Measurements from ENCODE around the gene FIGLA. TPM values are rescaled to one million over a fixed set of nuclear protein-coding genes. Genes with fewer than 3 reads are reported as not detected.

Gene FIGLA
- total RNA-seq, 1 donor from 2014 or later = not detected

- no peaks in the 10 kb centered on the region for H3K27me3 ChIP-seq
- no peaks in the 10 kb centered on the region for H3K36me3 ChIP-seq
- H3K9me3 ChIP-seq = no peaks in the 10 kb centered on the region
- H3K4me1 ChIP-seq = no peaks in the 10 kb centered on the region
- TF ChIP-seq, protein P1, sequence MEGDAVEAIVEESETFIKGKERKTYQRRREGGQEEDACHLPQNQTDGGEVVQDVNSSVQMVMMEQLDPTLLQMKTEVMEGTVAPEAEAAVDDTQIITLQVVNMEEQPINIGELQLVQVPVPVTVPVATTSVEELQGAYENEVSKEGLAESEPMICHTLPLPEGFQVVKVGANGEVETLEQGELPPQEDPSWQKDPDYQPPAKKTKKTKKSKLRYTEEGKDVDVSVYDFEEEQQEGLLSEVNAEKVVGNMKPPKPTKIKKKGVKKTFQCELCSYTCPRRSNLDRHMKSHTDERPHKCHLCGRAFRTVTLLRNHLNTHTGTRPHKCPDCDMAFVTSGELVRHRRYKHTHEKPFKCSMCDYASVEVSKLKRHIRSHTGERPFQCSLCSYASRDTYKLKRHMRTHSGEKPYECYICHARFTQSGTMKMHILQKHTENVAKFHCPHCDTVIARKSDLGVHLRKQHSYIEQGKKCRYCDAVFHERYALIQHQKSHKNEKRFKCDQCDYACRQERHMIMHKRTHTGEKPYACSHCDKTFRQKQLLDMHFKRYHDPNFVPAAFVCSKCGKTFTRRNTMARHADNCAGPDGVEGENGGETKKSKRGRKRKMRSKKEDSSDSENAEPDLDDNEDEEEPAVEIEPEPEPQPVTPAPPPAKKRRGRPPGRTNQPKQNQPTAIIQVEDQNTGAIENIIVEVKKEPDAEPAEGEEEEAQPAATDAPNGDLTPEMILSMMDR (IDR thresholded peaks at IDR 0.05) = no peak
- intact Hi-C loops (cut with DNase I) = no loop called here
- no peak overlapping the region for H3K27ac ChIP-seq
- H3K4me3 ChIP-seq = no peak overlapping the region
- ATAC-seq = no peak
- DNase-seq = no peak
Measured at GRCh38 chr2:70747284-70747683, 43.2 kb downstream of the FIGLA start.

DNA sequence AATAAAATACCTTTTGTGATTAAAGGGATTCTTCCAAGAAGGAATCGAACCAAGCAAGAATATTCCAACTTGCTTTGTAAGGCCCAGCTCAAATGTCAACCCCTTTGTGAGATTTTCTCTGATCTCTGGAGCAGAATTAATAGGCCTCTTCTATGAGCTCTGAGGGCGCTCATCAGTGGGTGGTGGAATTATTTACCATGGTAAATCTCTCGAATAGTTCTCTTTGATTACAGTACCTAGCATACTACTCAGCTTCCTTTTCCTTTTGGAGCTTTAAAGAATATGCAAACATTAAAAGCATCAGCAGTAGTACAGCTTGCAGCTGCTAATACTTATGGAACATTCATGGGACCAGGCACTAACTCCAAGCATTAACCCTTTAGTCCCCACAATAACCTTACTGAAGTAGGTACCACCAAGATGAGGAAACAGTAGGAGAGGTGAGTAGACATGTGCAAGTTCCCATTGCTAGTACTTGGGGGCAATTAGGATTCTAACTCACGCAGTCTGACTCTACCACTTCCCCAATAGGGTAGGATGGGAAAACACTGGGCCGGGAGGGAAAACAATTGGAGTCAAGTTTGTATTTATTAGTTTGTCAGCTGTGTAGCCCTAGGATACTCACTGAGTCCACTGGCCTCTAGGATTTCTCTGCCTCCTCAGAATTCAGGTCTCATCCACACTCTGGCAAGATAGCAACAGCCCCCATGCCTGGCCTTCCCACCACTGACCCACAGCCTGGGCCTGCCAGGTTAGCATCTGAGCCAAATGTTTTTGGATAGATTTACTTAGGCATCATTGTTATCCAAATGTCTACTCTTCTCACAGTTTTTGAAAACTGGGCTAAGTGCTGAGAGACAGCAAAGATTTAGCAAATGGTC is 44.1 kb downstream of the FIGLA start:
- Histone ChIP-seq H3K27ac (no peak overlapping the region), H3K9me3 (no peaks in the 10 kb centered on the region), H3K36me3 (no peaks in the 10 kb centered on the region), H3K27me3 (no peaks in the 10 kb centered on the region), H3K4me1 (no peaks in the 10 kb centered on the region), H3K4me3 (no peak overlapping the region)
- DNase-seq = no peak
- intact Hi-C loops (cut with DNase I) = no loop called here
- TF ChIP-seq, protein P1 (IDR thresholded peaks at IDR 0.05) = no peak
- ATAC-seq = no peak

DNA sequence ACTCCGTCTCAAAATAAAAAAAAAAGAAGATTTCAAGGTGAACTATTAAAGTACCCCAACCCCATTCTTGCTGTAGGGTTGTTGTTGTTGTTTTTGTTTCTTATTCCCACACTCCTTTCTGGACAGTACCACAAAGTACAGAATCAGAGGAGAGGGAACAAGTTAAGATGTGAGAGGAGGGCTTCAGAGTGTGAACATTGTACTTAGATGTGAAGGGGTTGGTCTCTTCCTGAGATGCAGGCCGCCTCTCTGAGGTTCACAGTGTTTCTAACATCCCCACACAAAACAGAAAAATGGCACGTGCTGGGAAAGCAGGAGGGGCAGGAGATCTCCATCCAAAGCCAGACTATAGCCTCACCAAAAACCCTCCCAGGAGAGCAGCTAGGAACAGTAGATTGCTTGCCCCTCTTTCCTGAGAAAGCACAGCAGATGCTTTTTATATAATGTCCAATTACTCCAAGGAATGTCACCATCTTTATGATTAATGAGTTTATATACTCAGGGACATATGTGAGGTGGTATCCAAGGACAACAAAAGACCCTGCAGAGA is 45.1 kb downstream of the FIGLA start:
- no peaks in the 10 kb centered on the region for H3K9me3 ChIP-seq
- intact Hi-C loops (cut with DNase I) = no loop called here
- H3K4me3 ChIP-seq = no peak overlapping the region
- DNase-seq (no peak), ATAC-seq (no peak)
- no peaks in the 10 kb centered on the region for H3K27me3 ChIP-seq
- H3K27ac ChIP-seq = no peak overlapping the region
- TF ChIP-seq, protein P1 (IDR thresholded peaks at IDR 0.05) = no peak
- H3K36me3 ChIP-seq = no peaks in the 10 kb centered on the region
- no peaks in the 10 kb centered on the region for H3K4me1 ChIP-seq

GRCh38 chr2:70744397-70744796 is 46.0 kb downstream of the FIGLA start:
- H3K36me3 ChIP-seq = no peaks in the 10 kb centered on the region
- no peaks in the 10 kb centered on the region for H3K27me3 ChIP-seq
- no peak for DNase-seq
- TF ChIP-seq, protein P1 (IDR thresholded peaks at IDR 0.05) = no peak
- no peaks in the 10 kb centered on the region for H3K4me1 ChIP-seq
- no peak for ATAC-seq
- intact Hi-C loops (cut with DNase I) = no loop called here
- no peaks in the 10 kb centered on the region for H3K9me3 ChIP-seq
- no peak overlapping the region for H3K4me3 ChIP-seq
- no peak overlapping the region for H3K27ac ChIP-seq

- TF ChIP-seq, protein P1 (IDR thresholded peaks at IDR 0.05) = no peak
- ATAC-seq = no peak
- intact Hi-C loops (cut with DNase I) = no loop called here
Measured at GRCh38 chr2:70743677-70744076, 46.8 kb downstream of the FIGLA start.

More at GRCh38 chr2:70743677-70744076, 46.8 kb downstream of the FIGLA start:
- no peak overlapping the region for H3K4me3 ChIP-seq
- no peak overlapping the region for H3K27ac ChIP-seq
- no peaks in the 10 kb centered on the region for H3K9me3 ChIP-seq
- H3K36me3 ChIP-seq = no peaks in the 10 kb centered on the region
- H3K27me3 ChIP-seq = no peaks in the 10 kb centered on the region
- no peaks in the 10 kb centered on the region for H3K4me1 ChIP-seq
- no peak for DNase-seq

Data from upper lobe of right lung (tissue), 1 donor.